Motor neuron (in vitro differentiated cells): ENCODE data around the gene MNX1. TPM values are rescaled to one million over a fixed set of nuclear protein-coding genes. Genes with fewer than 3 reads are reported as not detected.

ENCODE experiments used
- ATAC-seq, 8 experiments: fragments of 200-7000 bp; cut with Tn5 transposase; replicated peaks in 6 of 8; 2 replicates each; pipeline ENCODE4 v1.8.0; 2021; ENCODE audit warnings: mild to moderate bottlenecking in 8 of 8, moderate library complexity in 8 of 8
- H3K27ac ChIP-seq, 2 donors: fragments of 250-450 bp; sonication (Bioruptor Pico); 2 replicates each; pipeline ENCODE4 v1.9.0; 2021; ENCODE audit warnings: antibody characterized with exemption in 2 of 2, mild to moderate bottlenecking in 2 of 2, moderate library complexity in 1 of 2
- H3K4me1 ChIP-seq, 2 donors: fragments of 250-450 bp; sonication (Bioruptor Pico); replicated peaks in 1 of 2; 2 replicates each; pipeline ENCODE4 v1.6.1; 2021; ENCODE audit warnings: antibody characterized with exemption in 2 of 2, mild to moderate bottlenecking in 2 of 2, moderate library complexity in 1 of 2
- H3K4me3 ChIP-seq, 5 donors: fragments of 250-450 bp; sonication (Bioruptor Pico); 2 replicates each; pipeline ENCODE4 v1.9.0; 2021; ENCODE audit warnings: antibody characterized with exemption in 5 of 5, mild to moderate bottlenecking in 5 of 5, moderate library complexity in 4 of 5
- WGBS, 10 experiments: fragments of 450-650 bp; shearing (Covaris generic); methylation state at CpG; one replicate each; pipeline ENCODE4 v1.0.0; 2022; 5-methylcytosine and 5-hydroxymethylcytosine counted together
- in situ Hi-C, 9 experiments: fragments of 400-800 bp; cut with MboI; loops; one replicate each; pipeline ENCODE4 v1.15.0; 2021; ENCODE audit warnings: low sequenced_read_pairs in 9 of 9, low pct_unique_long_range_greater_than_20kb in 2 of 9; ENCODE audit not compliant: unreplicated experiment in 9 of 9
- total RNA-seq, 8 experiments: library from RNA; unstranded; fragments of 300-600 nt; gene quantifications; 2 replicates each; pipeline versions ENCODE4 v1.2.3 to v1.2.4, GENCODE V29; 2022

Gene MNX1
- total RNA-seq, result 10 to 100 TPM in 3 of 8 experiments, 1 to 10 TPM in 3, under 1 TPM in 2; 0.36 to 14.8 (median 4.3) TPM

DNA sequence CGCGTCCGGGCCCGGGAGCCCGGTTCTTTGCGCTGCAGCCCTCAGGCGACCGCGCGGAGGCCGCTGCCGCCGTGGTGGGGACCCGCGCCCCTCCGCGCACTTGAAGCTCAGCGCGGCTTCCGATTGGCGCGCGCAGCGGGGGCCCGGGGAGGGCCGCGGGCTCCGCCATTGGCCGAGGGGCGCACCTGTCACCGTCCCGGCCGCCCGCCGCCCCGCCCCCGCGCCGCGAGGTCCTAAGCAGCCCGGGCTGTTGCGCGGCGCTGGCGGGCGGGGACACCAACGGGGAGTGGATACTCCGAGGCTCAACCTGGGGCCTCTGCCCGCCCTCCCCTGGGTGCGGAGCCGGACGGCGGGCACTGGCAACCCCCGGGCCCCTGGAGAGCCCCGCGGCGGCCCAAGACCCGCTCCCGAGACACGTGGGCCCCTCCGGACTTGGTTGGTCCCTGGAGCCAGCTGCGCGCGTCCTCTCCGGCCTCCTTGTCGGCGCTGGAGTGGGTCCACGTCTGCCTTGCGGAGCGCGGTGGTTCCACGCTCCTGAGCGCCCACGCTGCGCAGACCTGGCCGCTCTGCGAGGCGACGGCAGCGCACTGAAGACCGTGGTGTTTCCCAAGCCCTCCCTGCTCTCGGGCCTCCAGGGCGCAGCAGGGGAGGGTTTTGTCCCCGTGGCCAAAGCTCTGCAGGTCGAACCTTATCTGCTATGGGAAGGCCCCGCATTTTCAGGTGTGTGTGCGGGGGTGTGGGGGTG, at the start of gene MNX1:
Gene MNX1, minus strand, starts transcription at position 76 of the 745 bp plus-strand sequence. CDS start 313 bp downstream, outside the sequence.
- peak; percentile 87 to 94 (median 93) for ATAC-seq
- in situ Hi-C loops, result no loop called here

DNA sequence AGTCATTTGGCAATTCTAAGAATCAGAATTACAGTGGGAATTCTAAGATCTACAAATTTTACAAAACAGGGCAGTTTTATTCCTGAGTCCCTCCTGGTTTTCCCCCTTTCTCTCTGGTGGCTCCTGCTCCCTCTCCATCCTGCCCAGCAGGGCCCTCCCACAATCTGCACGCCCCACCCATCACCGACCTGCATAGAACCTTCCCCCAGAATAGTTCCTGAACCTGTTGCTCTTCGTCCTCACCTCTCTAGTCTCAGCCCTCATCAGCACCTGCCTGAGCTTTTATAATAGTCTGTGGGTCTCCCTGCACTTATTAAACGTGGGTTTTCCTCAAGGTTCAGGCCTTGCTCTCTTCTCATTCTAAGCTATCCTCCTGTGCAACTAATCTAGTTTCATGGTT, 49.1 kb upstream of the MNX1 start:
- H3K4me1 ChIP-seq, result peaks cover 0 to 10% of the 10 kb centered on the region in 2 donors
- WGBS, 10 experiments, result 0 to 66% (median 14%) methylated on average over 1 to 4 of the region's 4 CpGs; no CpG with 5 or more reads in 5 of the 10 experiments
- no peak overlapping the region for H3K4me3 ChIP-seq
- in situ Hi-C loops, result no loop called here
- no peak overlapping the region for H3K27ac ChIP-seq
- ATAC-seq, result no peak

More for the DNA sequence above, at the start of gene MNX1:
- H3K4me3 ChIP-seq, result peak within 1 kb of the TSS; percentile 47 to 87 (median 66)
- peaks cover 3 to 12% of the 10 kb centered on the region in 2 donors for H3K4me1 ChIP-seq
- H3K27ac ChIP-seq, result peak within 1 kb of the TSS in 1 of 2 donors; percentile 72
- 0 to 10% methylated on average over 1 to 3 of the region's 87 CpGs; no CpG with 5 or more reads in 8 of the 10 experiments for WGBS, 10 experiments

DNA sequence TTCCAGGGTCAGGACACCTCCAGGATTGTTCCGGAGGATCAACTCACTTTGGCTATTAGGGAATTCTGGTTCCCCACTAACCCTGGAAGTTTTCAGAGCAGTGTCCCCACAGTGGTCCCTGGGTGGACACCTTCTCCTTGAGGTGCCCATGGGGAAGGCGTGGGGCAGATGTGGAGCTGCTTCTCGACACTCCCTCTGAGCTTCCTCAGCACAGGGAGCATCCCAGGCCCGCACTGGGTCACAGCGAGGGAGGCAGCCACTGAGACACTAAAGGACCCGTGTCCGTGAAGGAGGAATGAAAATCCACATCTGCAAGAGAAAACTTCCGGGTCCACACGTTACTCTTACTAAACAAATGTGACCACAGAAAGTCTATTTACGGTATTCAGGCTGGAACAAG, 48.2 kb upstream of the MNX1 start:
- ATAC-seq, result no peak
- in situ Hi-C loops, result no loop called here
- 10 to 100% (median 76%) methylated on average over 2 to 10 of the region's 10 CpGs; no CpG with 5 or more reads in 3 of the 10 experiments for WGBS, 10 experiments

DNA sequence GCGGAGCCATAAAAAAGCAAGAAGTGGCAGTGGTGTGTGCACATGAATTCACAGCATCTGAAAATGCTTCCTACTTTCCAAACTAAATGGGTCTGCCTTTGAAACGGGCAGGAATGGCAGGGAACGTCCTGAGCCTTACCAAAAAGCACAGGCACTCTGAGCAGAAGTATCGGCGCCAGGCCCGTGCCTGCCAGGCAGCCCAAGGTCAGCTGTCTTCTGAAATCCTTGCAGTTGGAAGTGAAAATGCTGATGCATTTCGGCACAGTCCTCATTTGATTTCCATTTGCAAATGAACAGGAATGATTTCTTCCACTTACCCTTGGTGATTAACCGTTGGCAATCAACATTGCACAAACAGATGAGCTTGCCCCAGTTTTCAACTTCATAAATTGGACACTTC, 47.6 kb upstream of the MNX1 start:
- Histone ChIP-seq H3K4me3 (no peak overlapping the region), H3K27ac (no peak overlapping the region), H3K4me1 (peaks cover 0 to 10% of the 10 kb centered on the region in 2 donors)
- WGBS, 10 experiments, result 35 to 100% (median 59%) methylated on average over 1 to 8 of the region's 8 CpGs; no CpG with 5 or more reads in 1 of the 10 experiments
- peak in 3 of 8 experiments; percentile 89 to 95 (median 92) for ATAC-seq
- in situ Hi-C loops, result no loop called here

More for the DNA sequence above, 48.2 kb upstream of the MNX1 start:
- H3K4me1 ChIP-seq, result peaks cover 0 to 10% of the 10 kb centered on the region in 2 donors
- H3K4me3 ChIP-seq, result no peak overlapping the region
- peak overlapping the region in 1 of 2 donors; percentile 20 for H3K27ac ChIP-seq

DNA sequence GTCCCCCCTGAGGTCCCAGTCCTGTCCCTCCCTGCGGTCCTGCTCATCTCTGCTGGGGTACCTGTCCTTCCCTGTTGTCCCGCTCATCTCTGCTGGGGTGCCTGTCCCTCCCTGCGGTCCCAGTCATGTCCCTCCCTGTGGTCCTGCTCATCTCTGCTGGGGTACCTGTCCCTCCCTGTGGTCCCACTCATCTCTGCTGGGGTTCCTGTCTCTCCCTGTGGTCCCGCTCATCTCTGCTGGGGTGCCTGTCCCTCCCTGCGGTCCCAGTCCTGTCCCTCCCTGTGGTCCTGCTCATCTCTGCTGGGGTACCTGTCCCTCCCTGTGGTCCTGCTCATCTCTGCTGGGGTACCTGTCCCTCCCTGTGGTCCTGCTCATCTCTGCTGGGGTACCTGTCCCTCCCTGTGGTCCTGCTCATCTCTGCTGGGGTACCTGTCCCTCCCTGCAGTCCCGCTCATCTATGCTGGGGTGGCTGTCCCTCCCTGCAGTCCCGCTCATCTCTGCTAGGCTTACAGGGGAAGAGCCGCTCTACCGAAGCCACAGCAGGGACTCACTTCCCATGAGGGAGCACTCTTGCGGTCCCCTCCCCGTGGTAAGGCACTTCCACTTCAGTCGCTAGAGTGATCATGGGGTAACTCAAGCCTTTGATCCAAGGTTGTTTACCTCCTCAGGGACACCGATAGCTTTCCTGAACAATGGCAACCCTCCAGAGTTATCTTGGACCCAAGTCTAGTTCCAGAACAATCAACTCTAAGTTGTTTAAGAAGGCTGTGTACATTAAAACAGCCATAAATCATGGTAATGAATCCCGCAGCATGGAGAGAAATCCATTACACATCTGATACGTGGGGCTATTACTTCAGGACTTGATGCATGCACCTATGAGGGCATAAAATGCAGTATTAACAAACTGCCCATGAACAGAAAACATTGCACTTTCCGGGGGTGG, 46.8 kb upstream of the MNX1 start:
- in situ Hi-C loops, result no loop called here
- H3K27ac ChIP-seq, result no peak overlapping the region
- H3K4me1 ChIP-seq, result peaks cover 0 to 10% of the 10 kb centered on the region in 2 donors
- WGBS, 10 experiments, result 29 to 100% (median 52%) methylated on average over 1 to 6 of the region's 16 CpGs; no CpG with 5 or more reads in 2 of the 10 experiments
- peak in 2 of 8 experiments; percentile 23 to 55 for ATAC-seq
- no peak overlapping the region for H3K4me3 ChIP-seq

DNA sequence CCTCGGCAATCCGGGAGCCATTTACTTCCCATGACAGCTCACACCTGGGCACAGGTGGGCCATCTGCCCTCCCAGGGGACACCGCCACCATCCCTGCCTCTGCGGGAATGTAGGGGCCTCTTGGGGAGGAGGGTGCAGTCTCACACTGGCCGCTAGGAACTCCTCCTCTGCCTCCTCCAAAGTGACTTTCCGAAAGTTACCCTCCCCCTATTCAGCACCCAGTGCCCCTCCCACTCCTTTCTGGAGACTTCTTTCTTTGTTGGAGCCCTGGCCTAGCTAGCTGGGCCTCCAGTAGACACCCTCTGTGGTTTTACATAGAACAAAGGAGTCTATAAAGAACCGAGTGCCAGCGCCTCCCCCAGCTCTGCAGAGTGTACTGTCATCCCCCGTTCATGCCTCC, 45.8 kb upstream of the MNX1 start:
- Histone ChIP-seq H3K4me1 (peaks cover 0 to 10% of the 10 kb centered on the region in 2 donors), H3K27ac (no peak overlapping the region), H3K4me3 (no peak overlapping the region)
- ATAC-seq, result no peak
- WGBS, 10 experiments, result 42 to 100% (median 67%) methylated on average over 1 to 3 of the region's 9 CpGs; no CpG with 5 or more reads in 7 of the 10 experiments
- in situ Hi-C loops, result no loop called here

DNA sequence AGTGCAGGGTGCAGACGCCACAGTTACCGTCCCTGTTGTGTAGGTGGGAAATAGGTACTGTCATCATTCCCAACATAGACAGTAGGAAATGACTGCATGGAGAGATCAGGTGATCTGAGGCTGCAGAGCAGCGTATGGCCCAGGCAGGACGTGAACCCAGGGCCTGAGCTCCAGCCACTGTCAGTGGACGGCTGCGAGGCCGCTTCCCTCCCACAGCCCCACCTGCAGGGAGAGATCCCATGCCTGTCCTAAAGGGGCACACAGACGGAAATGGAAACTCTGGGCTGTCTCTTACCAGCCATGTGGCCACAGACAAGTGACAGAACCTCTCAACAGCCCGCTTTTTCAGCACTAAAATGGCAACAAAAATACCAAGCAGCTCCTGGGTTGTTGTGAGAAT, 44.5 kb upstream of the MNX1 start:
- Histone ChIP-seq H3K4me1 (peaks cover 0 to 10% of the 10 kb centered on the region in 2 donors), H3K4me3 (no peak overlapping the region), H3K27ac (no peak overlapping the region)
- WGBS, 10 experiments, result 0 to 100% (median 58%) methylated on average over 1 to 6 of the region's 9 CpGs; no CpG with 5 or more reads in 2 of the 10 experiments
- ATAC-seq, result no peak
- in situ Hi-C loops, result no loop called here

DNA sequence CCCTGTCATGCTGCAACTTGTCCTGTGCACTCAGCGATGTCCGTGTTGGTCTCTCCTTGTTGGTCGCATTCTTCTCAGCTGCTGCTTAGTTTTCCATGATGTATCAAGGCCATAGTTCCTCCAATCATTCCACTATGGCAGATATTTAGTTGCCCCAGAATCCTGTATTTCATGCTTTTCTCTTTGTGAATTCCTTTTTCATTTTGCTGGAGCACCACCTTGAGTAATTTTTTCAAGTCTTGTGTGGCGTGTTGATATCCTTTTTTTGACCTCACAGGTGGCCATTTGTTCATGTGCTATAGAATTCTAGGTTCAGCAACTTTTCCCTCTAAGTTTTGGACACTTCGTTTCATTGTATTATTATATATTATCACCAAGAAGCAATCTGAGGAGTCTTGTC, 42.7 kb upstream of the MNX1 start:
- 3 to 82% (median 64%) methylated on average over 1 to 5 of the region's 5 CpGs for WGBS, 10 experiments
- Histone ChIP-seq H3K4me1 (peaks cover 0 to 6% of the 10 kb centered on the region in 2 donors), H3K4me3 (no peak overlapping the region), H3K27ac (no peak overlapping the region)
- in situ Hi-C loops, result no loop called here
- ATAC-seq, result no peak

DNA sequence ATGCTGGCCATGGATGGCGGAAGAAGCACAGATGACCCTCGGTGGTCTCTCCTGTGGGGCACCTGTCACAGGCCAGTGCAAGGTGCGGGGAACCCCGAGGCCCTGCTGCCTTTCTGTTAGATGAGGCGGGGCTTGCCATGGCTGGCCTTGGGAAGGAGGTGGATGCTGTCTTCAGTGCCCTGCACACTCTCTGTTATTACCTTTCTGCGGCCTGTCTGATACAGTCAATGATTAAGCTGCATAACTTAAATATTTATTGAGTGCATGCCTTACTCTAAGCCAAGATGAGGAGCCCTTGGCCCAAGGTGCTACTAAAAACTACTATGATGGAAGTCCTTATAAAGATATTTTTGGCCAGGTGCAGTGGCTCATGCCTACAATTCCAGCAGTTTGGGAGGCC, 36.7 kb upstream of the MNX1 start:
- WGBS, 10 experiments, result 40 to 90% (median 75%) methylated on average over 2 to 6 of the region's 6 CpGs; no CpG with 5 or more reads in 3 of the 10 experiments
- no peak overlapping the region for H3K27ac ChIP-seq
- H3K4me3 ChIP-seq, result no peak overlapping the region
- no peak for ATAC-seq
- in situ Hi-C loops, result loop anchor here in 1 of 9 experiments (25.0 kb wide), 1 partner anchor 90 kb away; the partner anchor contains the start of gene UBE3C
- H3K4me1 ChIP-seq, result peaks cover 0 to 3% of the 10 kb centered on the region in 2 donors

DNA sequence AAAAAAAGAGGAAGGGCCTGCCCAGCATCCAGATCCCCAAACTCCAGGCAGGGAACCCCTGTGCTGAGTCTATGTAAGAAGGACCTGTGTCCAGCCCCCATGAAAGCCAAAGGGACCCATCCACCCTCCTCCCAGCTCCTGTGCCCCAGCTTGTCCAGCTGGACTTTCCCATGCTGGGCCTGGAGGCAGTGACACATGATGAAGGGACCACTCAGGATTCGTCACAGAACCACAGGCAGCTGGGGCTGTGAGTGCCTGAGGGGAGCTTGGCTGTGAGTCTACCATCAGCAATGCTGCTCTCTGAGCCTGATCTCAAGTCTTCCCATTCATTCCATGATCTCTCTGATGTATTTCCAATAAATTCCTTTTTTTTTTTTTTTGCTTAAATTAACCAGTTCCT, 36.2 kb upstream of the MNX1 start:
- Histone ChIP-seq H3K4me1 (peaks cover 0 to 3% of the 10 kb centered on the region in 2 donors), H3K4me3 (no peak overlapping the region), H3K27ac (no peak overlapping the region)
- WGBS, 10 experiments, result 0 to 100% (median 14%) methylated on average over 1 of the region's 1 CpG; no CpG with 5 or more reads in 5 of the 10 experiments
- in situ Hi-C loops, result loop anchor here in 1 of 9 experiments (25.0 kb wide), 1 partner anchor 91 kb away; the partner anchor contains the start of gene UBE3C
- peak in 1 of 8 experiments; percentile 25 for ATAC-seq

DNA sequence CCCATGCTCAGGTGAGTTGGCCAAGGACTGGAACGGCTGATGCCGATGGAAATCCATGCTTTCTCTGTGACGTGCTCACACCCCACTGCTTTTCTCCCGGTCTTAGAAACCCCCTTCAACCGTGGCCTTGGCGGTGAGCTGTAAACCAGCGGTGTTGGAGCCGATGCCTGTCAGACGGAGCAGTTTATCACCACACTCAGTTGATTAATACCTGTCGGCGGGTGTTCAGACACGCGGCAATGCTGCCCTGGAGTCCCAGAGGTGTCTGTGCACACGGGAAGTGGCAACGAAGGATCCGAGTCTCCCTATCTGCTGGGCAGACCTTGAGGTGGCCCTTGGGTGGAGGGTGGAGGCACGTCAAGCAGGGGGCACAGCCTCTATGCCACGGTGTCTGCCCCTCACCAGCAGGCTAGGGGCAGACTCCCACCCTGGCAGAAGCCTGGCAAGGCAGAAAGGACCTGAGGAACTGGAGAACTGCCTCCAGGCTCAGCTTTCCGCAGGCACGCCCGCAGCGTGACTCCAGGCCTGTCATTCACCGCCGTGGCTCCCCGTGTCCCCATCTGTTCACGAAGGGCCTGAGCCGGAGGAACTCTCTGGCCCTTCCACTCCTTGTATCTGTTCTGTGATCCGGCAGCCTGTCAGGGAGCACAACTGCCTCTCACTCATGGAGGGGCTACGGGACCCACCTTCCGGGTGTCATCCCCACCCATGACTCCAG, 34.6 kb upstream of the MNX1 start:
- no peak overlapping the region for H3K27ac ChIP-seq
- 66 to 100% (median 90%) methylated on average over 1 to 17 of the region's 30 CpGs; no CpG with 5 or more reads in 4 of the 10 experiments for WGBS, 10 experiments
- ATAC-seq, result no peak
- in situ Hi-C loops, result loop anchor here in 1 of 9 experiments (25.0 kb wide), 1 partner anchor 92 kb away; the partner anchor contains the start of gene UBE3C
- peaks cover 4 to 13% of the 10 kb centered on the region in 2 donors for H3K4me1 ChIP-seq
- H3K4me3 ChIP-seq, result no peak overlapping the region

DNA sequence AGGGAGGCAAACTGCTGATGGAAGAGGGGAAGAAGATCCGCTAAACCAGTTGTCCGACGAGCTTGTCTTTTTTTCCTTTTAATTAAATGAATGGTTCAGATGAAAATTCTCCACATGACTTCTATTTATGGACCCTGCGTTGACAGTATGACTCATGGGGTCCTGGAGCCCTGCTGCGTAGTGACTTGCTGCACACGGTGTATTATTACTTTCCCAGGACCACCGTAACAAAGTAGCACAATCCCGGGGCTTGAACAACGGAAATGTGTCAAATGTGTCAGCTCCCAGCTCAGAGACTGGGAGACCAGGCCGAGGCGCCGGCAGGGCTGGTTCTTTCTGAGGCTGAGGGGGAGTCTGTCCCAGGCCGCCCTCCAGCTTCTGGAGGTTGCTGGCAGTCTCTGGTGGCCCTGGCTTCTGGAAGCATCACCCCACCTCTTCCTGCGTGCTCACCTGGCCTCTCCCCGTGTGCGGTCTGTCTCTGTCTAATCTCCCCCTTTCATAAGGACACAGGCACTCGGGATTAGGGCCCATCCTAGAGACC, 33.8 kb upstream of the MNX1 start:
- no peak overlapping the region for H3K4me3 ChIP-seq
- H3K4me1 ChIP-seq, result peaks cover 4 to 13% of the 10 kb centered on the region in 2 donors
- ATAC-seq, result peak in 5 of 8 experiments; percentile 29 to 76 (median 54)
- H3K27ac ChIP-seq, result peak overlapping the region in 1 of 2 donors; percentile 9
- 17 to 83% (median 59%) methylated on average over 1 to 13 of the region's 17 CpGs; no CpG with 5 or more reads in 2 of the 10 experiments for WGBS, 10 experiments
- in situ Hi-C loops, result loop anchor here in 1 of 9 experiments (25.0 kb wide), 1 partner anchor 93 kb away; the partner anchor contains the start of gene UBE3C
